Skeletal muscle satellite cell (primary cell): Measurements from ENCODE around the gene PELI1.

ENCODE experiments used
- H3K27me3 ChIP-seq: 2 replicates; pipeline ENCODE4 v1.7.0; 2013; ENCODE audit warnings: low read length; ENCODE audit not compliant: control insufficient read depth, insufficient read depth
- H3K36me3 ChIP-seq: 2 replicates; pipeline ENCODE4 v1.7.0; 2013; ENCODE audit warnings: mild to moderate bottlenecking, control low read depth, low read length; ENCODE audit not compliant: insufficient read depth
- H3K4me1 ChIP-seq: 2 replicates; pipeline ENCODE4 v1.7.0; 2013; ENCODE audit warnings: low read length; ENCODE audit not compliant: control insufficient read depth, insufficient read depth
- H3K4me2 ChIP-seq: 2 replicates; pipeline ENCODE4 v1.7.0; 2013; ENCODE audit warnings: mild to moderate bottlenecking, low read length
- H3K4me3 ChIP-seq: 2 replicates; pipeline ENCODE4 v1.7.0; 2013; ENCODE audit warnings: low read length
- H3K9ac ChIP-seq: 2 replicates; pipeline ENCODE4 v1.7.0; 2013; ENCODE audit warnings: mild to moderate bottlenecking, low read depth, low read length, moderate library complexity
- H3K9me3 ChIP-seq: replicated peaks from 2 replicates; pipeline ENCODE4 v1.7.0; 2013; ENCODE audit warnings: mild to moderate bottlenecking, control low read depth, low read length

PELI1 gene

GRCh38 chr2:64049633-64050220 lies 94.5 kb downstream of the PELI1 start:
- H3K4me2 ChIP-seq = no peak overlapping the region
- H3K27me3 ChIP-seq = no peaks in the 10 kb centered on the region
- H3K4me1 ChIP-seq = no peaks in the 10 kb centered on the region
- H3K4me3 ChIP-seq = no peak overlapping the region
- no peak overlapping the region for H3K9ac ChIP-seq
- H3K36me3 ChIP-seq = no peaks in the 10 kb centered on the region
- H3K9me3 ChIP-seq = no peaks in the 10 kb centered on the region

DNA sequence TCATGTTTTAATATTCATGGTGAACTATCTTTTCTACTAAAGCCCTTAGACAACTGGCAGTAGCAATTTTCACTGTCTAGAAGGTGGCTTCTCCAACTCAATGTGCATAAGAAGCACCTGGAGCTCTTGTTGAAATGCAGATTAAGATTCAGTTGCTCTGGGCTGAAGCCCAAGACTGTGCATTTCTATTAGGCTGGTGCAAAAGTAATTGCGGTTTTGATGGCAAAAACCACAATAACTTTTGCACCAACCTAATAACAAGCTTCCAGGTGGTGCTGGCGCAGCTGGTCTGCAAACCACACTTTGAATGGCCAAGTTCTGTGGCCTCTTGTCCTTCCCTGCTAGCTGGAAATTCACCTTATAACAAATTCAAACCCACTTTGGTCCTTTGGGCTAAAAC lies 98.3 kb downstream of the PELI1 start:
- Histone ChIP-seq H3K36me3 (no peaks in the 10 kb centered on the region), H3K4me2 (no peak overlapping the region), H3K9me3 (no peaks in the 10 kb centered on the region), H3K27me3 (no peaks in the 10 kb centered on the region), H3K4me3 (no peak overlapping the region), H3K4me1 (no peaks in the 10 kb centered on the region), H3K9ac (no peak overlapping the region)
